Stomach smooth muscle (tissue), 2 donors: Measurements from ENCODE around the gene HID1.

ENCODE experiments used
- H3K27ac ChIP-seq: one replicate; pipeline ENCODE4 v1.7.0; 2013; ENCODE audit warnings: mild to moderate bottlenecking, low read length, inconsistent platforms
- H3K27me3 ChIP-seq, 2 donors: one replicate each; pipeline ENCODE4 v1.7.0; 2013; ENCODE audit warnings: low read length in 2 of 2; ENCODE audit not compliant: insufficient read depth in 2 of 2, control insufficient read depth in 1 of 2
- H3K36me3 ChIP-seq, 2 donors: one replicate each; pipeline ENCODE4 v1.7.0; 2013; ENCODE audit warnings: low read length in 2 of 2; ENCODE audit not compliant: control insufficient read depth in 2 of 2, insufficient read depth in 2 of 2
- H3K4me1 ChIP-seq: one replicate; pipeline ENCODE4 v1.7.0; 2013; ENCODE audit warnings: low read length; ENCODE audit not compliant: control insufficient read depth, insufficient read depth
- H3K4me3 ChIP-seq, 2 donors: one replicate each; pipeline ENCODE4 v1.7.0; 2013; ENCODE audit warnings: low read length in 2 of 2
- H3K9ac ChIP-seq, 2 donors: one replicate each; pipeline ENCODE4 v1.7.0; 2013; ENCODE audit warnings: low read length in 2 of 2, mild to moderate bottlenecking in 1 of 2
- H3K9me3 ChIP-seq, 2 donors: one replicate each; pipeline ENCODE4 v1.7.0; 2013; ENCODE audit warnings: low read length in 2 of 2; ENCODE audit not compliant: control insufficient read depth in 2 of 2
- donor health status: healthy.
- donor health status: Pancreatic carcinoma.

Gene HID1

DNA sequence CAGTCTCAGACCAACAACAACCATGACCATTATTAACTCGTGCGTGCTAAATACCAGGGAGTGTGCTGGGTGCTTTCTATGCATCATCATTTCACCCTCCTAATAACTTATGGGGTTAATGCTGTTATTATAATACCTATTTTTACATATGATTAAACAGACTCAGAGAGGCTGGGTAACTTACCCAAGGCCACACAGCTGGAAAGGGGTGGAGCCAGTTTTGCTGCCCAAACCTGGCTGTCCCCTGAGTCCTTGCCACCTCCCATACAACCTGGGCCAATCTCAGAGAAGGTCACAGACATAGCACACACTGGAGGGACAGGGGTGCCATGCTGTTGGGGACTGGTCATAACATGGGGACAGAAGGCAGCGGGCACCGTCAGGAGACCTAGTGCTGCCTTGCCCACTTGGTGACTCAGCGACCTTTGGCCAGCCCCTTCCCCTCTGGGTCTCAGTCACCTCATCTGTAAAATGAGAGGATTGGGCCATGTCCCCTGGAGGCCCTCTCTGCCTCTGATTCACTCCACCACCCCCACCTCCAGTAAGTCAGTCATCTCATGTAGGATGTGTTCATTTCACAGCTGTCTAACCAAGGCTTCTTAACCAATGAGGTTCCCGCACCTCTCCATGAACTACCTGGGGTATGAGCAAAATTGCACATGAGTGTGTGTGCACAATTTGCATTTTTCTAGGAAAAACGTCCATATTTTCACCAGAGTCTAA, 67.7 kb downstream of the HID1 start:
- no peak overlapping the region for H3K4me3 ChIP-seq
- no peak overlapping the region for H3K27ac ChIP-seq
- H3K4me1 ChIP-seq, result no peaks in the 10 kb centered on the region
- H3K9ac ChIP-seq, result no peak overlapping the region
- H3K36me3 ChIP-seq, result no peaks in the 10 kb centered on the region
- no peaks in the 10 kb centered on the region for H3K9me3 ChIP-seq
- peaks cover 6 to 19% of the 10 kb centered on the region in 2 donors for H3K27me3 ChIP-seq

DNA sequence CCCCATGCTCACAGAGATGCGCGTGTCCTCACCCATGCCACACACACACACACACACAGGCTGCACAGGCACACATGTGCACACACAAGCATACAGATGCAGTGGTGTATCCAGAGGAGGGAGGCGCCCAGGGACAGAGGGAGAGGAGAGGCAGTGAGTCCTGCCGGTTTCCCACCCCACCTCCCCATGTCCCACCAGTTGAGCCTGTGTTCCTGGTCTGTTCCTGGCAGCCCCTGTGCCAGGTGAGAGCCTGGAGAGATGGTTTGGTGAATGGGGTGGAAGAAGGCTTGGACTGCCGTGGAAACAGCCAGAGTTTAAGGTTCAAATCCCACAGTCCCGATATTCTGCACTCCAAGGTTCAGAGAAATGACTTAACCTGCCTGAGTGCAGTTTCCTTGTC, 68.9 kb downstream of the HID1 start:
- no peaks in the 10 kb centered on the region for H3K9me3 ChIP-seq
- no peaks in the 10 kb centered on the region for H3K36me3 ChIP-seq
- no peak overlapping the region for H3K9ac ChIP-seq
- no peak overlapping the region for H3K4me3 ChIP-seq
- no peak overlapping the region for H3K27ac ChIP-seq
- H3K4me1 ChIP-seq, result no peaks in the 10 kb centered on the region
- H3K27me3 ChIP-seq, result peaks cover 6 to 19% of the 10 kb centered on the region in 2 donors

- no peaks in the 10 kb centered on the region for H3K9me3 ChIP-seq
- no peaks in the 10 kb centered on the region for H3K36me3 ChIP-seq
- peaks cover 6 to 19% of the 10 kb centered on the region in 2 donors for H3K27me3 ChIP-seq
- no peaks in the 10 kb centered on the region for H3K4me1 ChIP-seq
- no peak overlapping the region for H3K9ac ChIP-seq
- H3K4me3 ChIP-seq, result no peak overlapping the region
- H3K27ac ChIP-seq, result no peak overlapping the region
These were observed 69.5 kb downstream of the HID1 start for GRCh38 chr17:74903034-74903433.

DNA sequence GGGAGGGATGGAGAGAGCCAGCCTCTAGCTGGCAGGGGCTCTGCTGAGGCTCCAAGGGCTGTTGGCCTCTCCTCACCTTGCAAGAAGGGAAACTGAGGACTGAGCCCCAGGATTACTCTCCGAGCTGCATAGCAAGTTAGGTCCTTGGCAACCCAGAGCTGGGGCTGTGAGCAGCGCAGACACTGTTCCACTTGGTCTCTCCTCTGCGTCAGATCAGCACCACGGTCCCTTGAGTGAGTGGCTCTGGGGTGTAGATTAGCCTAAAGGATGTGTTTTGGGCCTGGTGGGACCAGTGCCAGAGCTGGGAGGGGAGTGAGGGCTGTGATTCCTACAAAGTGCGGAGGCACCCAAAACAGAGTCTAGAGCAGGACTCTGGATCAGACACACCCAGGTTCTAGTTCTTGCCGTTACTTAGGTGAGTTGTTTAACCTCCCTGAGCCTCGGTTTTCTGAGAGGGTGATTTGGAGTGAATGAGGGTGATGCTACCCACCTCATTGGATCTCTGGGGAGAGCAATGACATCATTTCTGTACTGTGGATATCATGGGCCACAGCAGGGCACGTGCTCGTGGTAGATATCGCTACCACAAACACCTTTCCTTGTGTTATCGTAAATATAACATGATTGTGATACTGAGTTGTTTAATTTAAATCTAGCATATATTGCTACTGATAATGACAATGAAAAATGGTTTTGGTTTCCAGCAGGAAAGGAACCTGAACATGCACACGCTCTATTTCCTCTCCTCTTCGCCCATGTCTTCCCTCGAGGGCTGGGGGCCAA, 71.0 kb downstream of the HID1 start:
- H3K27ac ChIP-seq, result no peak overlapping the region
- H3K27me3 ChIP-seq, result peaks cover 6 to 19% of the 10 kb centered on the region in 2 donors
- no peak overlapping the region for H3K9ac ChIP-seq
- H3K9me3 ChIP-seq, result no peaks in the 10 kb centered on the region
- no peak overlapping the region for H3K4me3 ChIP-seq
- no peaks in the 10 kb centered on the region for H3K4me1 ChIP-seq
- no peaks in the 10 kb centered on the region for H3K36me3 ChIP-seq
